Gastrocnemius medialis (tissue), 4 donors: ENCODE data around the gene TRAF1.

Source experiments
- POLR2A ChIP-seq, 2 donors: fragments of 450-650 bp; IDR thresholded peaks; one replicate each; pipeline ENCODE4 v1.6.1; 2017; ENCODE audit warnings: antibody characterized with exemption in 2 of 2, mild to moderate bottlenecking in 2 of 2, moderate library complexity in 2 of 2
- TF ChIP-seq, protein P1 (sequence below), 5 experiments: fragments of 450-650 bp in 3 of 5; fragments of 200-600 bp in 2 of 5; sonication (generic) in 2 of 5; IDR thresholded peaks in 4 of 5; conservative IDR thresholded peaks in 1 of 5; 1 replicate in 4 of 5; 2 replicates in 1 of 5; pipeline ENCODE4 v1.5.1; 2016 to 2019; ENCODE audit warnings: antibody characterized with exemption in 5 of 5, mild to moderate bottlenecking in 3 of 5, moderate library complexity in 3 of 5

DNA sequence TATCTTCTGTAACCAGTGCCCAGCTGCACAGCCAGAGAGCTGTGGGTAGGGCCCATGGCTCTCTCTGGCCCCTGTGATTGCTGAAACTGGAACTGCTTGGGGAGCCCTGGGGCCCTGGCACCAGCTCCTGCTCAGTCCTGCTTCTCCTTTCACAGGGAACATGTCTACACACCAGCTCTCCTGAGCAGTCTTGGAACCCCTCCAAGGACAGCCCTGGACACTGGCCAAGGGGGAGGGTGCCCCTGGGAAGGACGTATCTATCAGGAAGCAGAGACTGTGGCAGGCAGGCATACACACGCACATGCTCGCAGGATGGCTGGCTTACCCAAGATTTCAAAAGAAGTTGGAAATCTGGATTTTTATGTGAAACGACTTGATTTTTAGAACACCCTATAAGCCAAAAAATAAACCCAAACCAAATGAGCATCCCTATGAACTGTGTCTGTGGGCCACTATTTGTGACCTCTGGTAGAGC, 8.8 kb upstream of the TRAF1 start:
- TF ChIP-seq, protein P1, sequence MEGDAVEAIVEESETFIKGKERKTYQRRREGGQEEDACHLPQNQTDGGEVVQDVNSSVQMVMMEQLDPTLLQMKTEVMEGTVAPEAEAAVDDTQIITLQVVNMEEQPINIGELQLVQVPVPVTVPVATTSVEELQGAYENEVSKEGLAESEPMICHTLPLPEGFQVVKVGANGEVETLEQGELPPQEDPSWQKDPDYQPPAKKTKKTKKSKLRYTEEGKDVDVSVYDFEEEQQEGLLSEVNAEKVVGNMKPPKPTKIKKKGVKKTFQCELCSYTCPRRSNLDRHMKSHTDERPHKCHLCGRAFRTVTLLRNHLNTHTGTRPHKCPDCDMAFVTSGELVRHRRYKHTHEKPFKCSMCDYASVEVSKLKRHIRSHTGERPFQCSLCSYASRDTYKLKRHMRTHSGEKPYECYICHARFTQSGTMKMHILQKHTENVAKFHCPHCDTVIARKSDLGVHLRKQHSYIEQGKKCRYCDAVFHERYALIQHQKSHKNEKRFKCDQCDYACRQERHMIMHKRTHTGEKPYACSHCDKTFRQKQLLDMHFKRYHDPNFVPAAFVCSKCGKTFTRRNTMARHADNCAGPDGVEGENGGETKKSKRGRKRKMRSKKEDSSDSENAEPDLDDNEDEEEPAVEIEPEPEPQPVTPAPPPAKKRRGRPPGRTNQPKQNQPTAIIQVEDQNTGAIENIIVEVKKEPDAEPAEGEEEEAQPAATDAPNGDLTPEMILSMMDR (IDR thresholded peaks at IDR 0.05 in 4 of 5, conservative IDR thresholded peaks at IDR 0.05 in 1 of 5), result no peak
- peak in 1 of 2 donors; percentile 20 for TF ChIP-seq POLR2A (IDR thresholded peaks at IDR 0.05)
